HG02571 (cell line): ENCODE results near the gene EPB41L3.

Experiments used
- ATAC-seq: cut with Tn5 transposase; IDR thresholded peaks from one replicate; pipeline ENCODE4 v1.9.1; 2021; ENCODE audit warnings: mild to moderate bottlenecking, moderate library complexity; ENCODE audit not compliant: unreplicated experiment

The EPB41L3 gene

GRCh38 chr18:5419030-5419429 is 124.8 kb downstream of the EPB41L3 start:
- no peak for ATAC-seq

GRCh38 chr18:5417342-5417741 is 126.5 kb downstream of the EPB41L3 start:
- no peak for ATAC-seq

GRCh38 chr18:5416112-5416511 is 127.7 kb downstream of the EPB41L3 start:
- no peak for ATAC-seq

DNA sequence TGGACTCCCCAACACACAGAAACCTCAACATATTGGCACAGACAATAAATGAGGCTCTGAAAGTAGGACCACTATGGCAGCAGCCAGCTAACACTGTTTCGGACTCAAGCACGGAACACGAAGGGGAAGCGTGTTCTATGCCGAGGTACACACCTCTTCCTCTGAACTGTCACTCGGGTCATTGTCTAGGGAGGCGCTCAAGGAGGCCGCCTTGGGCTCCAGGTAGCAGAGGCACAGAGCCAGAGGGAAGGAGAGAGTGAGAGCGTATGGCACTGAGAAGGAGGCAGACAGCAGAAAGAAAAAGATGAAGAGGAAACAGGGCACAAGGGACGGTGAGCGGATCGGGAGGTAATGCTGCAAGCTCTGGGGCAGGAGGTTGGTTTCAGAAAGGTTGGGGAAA is 128.1 kb downstream of the EPB41L3 start:
- no peak for ATAC-seq

GRCh38 chr18:5415031-5415430 is 128.8 kb downstream of the EPB41L3 start:
- ATAC-seq, result no peak

DNA sequence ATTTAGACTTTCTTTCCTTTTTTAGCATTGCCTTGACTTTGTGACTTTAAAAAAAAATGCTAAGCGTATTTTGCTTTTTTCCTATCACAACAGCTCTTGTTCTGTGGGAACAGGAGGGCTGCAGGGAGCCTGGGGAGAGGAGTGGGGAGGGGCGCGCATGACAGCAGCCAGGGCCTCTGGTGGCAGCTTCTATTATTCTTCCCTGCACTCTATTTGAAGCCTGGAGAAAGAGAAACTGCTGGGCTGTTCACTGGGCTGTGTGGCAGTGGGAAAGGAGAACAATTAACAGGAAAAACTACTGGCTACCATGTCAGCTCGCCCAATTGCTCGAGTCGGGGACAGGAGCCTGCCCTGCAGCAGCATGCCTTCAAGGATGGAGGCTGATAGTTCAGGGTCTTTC is 129.3 kb downstream of the EPB41L3 start:
- ATAC-seq, result no peak

DNA sequence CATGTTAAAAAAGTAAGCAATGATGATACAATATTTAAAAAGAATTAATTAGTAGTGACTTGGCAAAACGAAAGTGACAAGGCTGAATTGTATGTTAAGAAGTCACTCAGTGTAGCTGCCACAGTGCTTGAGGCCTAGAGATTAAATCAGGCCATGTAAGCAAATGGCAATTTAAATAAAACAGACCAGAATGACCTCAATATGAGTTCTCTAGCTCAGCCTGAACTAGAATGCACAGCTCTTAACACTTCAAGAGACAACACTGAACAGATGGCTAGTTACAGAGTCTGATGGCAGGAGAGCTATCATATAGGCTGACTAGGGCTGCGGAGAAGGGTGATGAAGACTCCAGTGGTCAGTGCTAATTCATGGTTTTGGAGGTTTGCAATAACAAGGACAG is 130.3 kb downstream of the EPB41L3 start:
- ATAC-seq, result no peak

DNA sequence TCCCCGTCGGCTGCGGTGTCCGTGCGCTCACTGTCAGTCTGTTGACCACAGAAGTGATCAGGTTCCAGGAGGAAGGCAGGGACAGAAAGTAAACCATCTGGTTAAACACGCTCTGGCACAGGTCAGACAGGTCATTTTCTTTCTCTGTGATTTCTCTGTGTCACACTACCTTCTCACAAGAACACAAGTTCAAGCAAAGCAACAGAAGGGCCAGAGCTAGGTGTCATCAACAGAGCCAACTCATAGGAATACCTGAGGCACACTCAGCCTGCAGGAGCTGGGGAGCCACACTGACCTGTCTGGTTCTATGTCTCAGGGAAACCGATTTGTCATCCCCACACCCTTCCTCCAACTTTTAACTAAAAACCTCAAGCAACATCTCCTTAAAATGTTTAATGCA is 133.2 kb downstream of the EPB41L3 start:
- ATAC-seq, result no peak

- no peak for ATAC-seq
These were observed 145.5 kb downstream of the EPB41L3 start for GRCh38 chr18:5398269-5398668.

DNA sequence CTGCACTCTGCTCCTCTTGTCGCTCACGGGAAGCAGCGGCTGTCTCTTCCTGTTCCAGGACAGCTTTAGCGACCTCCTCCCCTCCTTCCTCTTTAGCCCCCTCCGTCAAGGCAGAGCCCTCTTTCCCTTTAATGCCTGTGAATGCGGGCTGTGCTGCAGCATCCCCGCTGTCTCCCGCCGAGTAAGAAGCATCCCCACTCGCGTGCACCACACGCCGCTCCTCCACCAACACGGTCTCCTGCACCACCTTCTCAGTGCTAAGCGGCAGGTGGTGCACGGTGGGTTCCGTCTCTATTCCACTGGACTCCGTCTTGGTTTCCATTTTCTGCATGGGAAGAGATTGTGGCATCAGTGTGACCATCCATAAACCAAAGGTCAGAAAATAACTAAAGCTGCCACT is 146.7 kb downstream of the EPB41L3 start:
- ATAC-seq, result no peak

DNA sequence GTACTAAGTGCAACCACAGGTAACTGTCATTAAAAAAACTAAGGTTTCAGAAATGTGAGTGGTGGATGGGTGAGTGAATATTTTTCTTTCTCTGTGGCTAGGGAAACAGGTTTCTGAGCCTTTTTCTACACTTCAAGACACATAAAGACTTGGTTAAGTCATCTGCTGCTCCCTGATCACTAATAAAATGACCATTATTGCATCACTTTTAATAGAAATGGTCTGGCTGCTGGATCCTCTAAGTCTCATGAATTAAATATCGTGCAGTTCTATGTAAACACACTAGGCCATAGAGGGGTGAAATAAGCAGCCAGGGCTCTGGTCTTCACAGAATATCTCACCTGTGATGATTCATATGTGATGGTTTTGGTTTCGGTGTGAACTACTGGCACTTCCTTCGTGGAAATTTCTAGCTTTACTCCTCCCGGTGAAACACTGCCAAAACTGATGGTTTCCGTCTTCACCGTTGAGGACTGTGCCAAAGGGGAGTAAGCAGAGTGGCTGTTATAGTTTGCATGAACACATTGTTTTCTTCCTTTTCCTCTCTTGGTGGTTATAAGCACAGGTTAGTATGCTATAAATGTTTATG is 147.8 kb downstream of the EPB41L3 start:
- ATAC-seq, result no peak

DNA sequence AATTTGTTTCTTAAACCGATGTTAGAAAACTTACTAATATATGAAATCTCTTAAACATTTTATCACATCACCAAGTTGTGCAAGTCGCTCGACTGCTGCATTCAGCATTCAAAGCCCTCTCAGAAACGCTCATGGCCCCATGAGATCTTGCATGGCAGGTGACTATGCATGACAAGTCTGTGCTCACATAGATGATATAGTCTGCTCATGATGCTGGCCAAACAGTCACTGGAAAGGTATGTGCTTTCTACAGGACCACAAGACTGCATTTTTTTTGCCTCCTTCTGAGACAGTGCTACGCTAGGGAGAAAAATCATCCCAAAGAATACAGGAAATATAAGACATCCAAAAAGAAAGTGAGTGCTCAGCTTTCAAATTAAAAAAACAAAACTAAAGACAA is 150.0 kb downstream of the EPB41L3 start:
- no peak for ATAC-seq

DNA sequence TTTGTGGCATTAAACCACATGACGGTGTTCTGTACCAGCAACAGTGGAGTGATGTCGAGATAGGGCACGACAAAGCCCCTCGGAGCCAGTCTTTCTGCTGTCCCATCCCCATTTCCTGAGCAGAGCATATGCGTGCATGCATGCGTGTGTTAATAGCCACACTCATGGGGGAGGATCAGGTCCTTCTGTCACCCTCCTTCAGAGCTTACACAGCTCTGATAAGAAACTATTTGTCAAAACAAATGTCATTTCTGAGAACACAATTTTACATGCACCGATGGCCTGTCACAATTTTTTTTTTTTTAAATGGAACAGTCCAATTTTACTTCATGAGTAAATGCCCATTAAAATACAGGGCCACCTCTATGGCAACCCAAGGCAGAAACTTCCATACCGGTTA is 152.4 kb downstream of the EPB41L3 start:
- ATAC-seq, result no peak

DNA sequence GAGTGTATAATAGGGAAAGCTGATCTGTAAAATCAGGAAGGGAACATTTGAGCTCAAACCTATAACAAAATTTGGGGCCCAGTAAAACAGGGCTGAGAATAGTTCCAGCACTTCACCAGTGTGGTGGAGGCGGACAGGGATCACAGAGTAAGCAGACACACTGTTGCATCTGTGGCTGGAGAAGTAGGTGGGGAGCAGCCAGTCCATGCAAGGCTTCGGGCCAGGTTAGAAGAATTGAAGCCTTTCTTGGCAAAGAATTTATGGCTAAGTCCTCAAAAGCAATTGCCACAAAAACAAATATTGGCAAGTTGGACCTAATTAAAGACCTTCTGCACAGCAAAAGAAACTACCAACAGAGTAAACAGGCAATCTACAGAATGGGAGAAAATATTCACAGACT is 154.4 kb downstream of the EPB41L3 start:
- no peak for ATAC-seq

DNA sequence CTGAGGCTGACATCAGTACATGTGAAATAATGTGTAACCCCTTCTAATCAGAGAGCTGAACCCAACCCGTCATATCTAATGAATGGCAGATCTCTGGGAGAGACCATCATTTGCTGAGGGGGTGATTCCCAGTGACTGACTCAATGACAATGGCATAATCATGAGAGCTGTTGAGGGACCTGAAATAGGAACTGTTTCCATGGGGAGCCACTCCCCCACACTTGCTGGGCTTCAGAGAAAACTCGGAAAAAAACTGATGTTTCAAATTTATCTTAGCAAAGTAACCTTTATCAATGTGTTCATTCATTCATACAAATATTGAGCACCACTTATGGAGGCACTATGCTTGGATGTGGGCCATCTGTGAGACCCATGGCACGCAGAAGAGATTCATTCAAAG is 154.9 kb downstream of the EPB41L3 start:
- no peak for ATAC-seq

DNA sequence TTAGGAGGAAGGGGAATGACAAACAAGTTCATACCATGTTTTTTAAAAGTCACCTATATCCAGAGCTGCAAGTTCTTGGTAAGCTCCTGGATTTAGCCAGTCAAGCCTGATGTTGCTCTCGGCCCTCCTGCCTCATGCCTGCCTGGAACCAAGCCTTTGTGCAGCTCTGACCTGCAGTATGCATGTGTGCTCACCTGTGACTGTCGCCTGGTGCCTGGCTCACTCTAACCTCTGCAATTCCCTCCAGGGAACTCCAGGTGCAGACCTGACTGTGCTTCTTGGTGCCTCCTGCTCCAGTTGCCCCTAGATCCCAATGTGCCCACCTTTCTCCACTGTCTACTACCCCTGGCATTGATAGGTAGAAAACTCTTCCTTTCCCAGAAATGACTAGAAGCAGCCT is 163.2 kb downstream of the EPB41L3 start:
- no peak for ATAC-seq

DNA sequence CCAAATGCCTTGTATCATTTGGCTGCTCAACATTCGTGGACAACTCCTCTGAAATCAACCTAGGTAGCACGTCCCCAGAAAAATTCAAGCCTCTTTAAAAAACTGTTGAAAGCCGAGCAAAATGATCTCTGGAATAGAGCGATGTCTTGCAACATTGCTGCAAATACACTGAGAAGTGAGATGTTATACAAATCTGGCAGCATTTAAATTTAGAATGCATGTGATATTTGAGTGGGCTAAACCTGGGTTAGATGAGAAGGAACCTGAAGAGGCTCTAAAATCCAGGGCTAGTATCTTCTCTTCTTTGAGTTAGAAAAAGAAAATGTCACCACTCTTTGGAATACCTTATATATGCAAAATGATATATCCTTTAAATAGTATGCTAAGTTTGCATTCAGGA is 166.8 kb downstream of the EPB41L3 start:
- no peak for ATAC-seq

DNA sequence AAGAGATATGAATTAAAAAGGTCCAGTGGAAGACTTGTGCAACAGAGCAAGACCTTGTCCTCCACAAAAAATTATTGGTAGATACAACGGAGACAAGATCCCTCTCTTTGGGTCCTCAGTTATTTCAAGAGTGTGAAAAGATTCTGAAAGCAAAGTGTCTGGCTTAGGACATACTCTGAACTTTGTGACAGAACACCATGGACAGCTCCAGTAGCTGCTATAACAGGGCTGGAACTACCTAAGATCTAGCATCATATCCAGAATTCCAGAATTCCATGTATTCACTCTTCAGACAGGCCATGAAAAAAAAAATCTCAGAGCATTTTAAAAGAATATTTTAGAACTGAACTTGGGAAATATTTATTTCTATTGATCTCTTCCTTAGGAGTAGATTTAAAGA is 173.5 kb downstream of the EPB41L3 start:
- ATAC-seq, result no peak

GRCh38 chr18:5369513-5369912 is 174.3 kb downstream of the EPB41L3 start:
- ATAC-seq, result no peak

DNA sequence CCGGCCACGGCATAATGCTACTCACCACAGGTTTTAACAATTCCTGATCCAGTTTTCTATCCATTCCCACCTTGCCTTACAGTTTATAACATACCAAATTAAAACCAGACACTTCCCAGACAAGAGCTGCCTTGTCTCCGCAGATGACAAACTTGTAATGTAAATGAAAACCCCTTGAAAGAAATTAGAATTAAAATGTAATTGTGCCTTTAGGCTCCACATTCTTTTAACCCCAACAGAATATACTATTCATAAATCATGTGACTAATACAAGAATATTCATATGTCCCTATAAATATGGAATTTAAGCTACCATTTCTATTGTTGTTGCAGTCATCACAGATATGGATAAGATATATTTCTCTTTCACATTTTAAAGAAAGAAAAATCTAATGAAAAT is 178.4 kb downstream of the EPB41L3 start:
- no peak for ATAC-seq

GRCh38 chr18:5350636-5351035 is 193.2 kb downstream of the EPB41L3 start:
- ATAC-seq, result no peak
